HL-60 (cell line): ENCODE results near the gene D2HGDH.

Source experiments
- REST ChIP-seq: IDR thresholded peaks from 2 replicates; pipeline ENCODE4 v1.6.1; 2012; ENCODE audit warnings: low read depth; ENCODE audit not compliant: insufficient replicate concordance
- TF ChIP-seq, protein P1 (sequence below): IDR thresholded peaks from one replicate; pipeline ENCODE4 v1.5.1; 2011; ENCODE audit warnings: low read length, control low read depth, inconsistent platforms; ENCODE audit not compliant: insufficient read depth

DNA sequence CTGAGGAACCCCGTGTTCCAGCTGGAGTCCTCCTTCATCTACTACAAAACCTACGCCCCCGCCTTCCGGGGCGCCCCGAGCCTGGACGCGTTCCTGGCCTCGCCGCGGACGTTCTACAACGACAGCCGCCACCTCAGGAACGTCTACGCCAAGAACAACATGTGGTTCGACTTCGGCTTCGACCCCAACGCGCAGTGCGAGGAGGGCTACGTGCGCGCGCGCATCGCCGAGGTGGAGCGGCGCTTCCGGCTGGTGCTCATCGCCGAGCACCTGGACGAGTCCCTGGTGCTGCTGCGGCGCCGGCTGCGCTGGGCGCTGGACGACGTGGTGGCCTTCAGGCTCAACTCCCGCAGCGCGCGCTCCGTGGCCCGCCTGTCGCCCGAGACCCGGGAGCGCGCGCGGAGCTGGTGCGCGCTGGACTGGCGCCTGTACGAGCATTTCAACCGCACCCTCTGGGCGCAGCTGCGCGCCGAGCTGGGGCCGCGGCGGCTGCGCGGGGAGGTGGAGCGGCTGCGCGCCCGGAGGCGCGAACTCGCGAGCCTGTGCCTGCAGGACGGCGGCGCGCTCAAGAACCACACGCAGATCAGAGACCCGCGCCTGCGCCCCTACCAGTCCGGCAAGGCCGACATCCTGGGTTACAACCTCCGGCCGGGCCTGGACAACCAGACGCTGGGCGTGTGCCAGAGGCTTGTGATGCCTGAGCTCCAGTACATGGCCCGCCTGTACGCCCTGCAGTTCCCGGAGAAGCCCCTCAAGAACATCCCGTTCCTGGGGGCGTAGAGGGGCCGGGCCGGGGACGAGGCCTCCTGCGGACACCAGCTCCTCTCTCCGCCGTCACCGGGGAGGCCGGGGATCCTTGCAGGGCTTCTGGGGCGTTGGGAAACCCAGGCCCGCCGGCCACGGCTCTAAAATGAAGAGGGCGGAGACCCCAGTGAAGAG lies 69.2 kb downstream of the D2HGDH start:
- TF ChIP-seq, protein P1, sequence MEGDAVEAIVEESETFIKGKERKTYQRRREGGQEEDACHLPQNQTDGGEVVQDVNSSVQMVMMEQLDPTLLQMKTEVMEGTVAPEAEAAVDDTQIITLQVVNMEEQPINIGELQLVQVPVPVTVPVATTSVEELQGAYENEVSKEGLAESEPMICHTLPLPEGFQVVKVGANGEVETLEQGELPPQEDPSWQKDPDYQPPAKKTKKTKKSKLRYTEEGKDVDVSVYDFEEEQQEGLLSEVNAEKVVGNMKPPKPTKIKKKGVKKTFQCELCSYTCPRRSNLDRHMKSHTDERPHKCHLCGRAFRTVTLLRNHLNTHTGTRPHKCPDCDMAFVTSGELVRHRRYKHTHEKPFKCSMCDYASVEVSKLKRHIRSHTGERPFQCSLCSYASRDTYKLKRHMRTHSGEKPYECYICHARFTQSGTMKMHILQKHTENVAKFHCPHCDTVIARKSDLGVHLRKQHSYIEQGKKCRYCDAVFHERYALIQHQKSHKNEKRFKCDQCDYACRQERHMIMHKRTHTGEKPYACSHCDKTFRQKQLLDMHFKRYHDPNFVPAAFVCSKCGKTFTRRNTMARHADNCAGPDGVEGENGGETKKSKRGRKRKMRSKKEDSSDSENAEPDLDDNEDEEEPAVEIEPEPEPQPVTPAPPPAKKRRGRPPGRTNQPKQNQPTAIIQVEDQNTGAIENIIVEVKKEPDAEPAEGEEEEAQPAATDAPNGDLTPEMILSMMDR: no peak
- no peak for TF ChIP-seq REST
